ENCODE data around the gene DRD2. TPM values are rescaled to one million over a fixed set of nuclear protein-coding genes. Genes with fewer than 3 reads are reported as not detected.

Gene DRD2
- total RNA-seq, 2 donors from 2014 or later: not detected

DNA sequence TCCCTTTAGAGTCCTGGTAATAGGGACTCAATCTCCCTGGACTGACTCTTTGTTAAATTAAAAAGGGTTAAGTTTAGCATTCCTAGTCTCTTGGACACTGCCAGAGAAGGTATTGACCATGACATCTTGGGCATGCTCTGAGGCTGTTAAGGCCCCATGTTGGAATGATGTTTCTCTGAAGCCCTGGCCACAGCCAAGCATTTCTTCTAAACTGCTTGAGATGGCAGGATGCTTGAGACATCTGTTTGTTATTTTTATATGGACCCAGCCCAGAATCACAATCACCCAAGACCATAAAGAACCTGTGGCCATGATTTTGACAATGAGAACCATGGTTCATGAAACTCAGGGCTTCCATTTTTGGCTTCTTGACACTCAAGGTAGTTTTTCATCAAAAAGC, 93.1 kb downstream of the DRD2 start:
- Mint-ChIP-seq H3K27ac (no peak overlapping the region), H3K4me1 (peaks cover 3% of the 10 kb centered on the region), H3K4me3 (no peak overlapping the region), H3K27me3 (peaks cover 4% of the 10 kb centered on the region), H3K36me3 (ENCODE audit: low read depth) (peaks cover 2% of the 10 kb centered on the region)
- DNase-seq: no peak
- ATAC-seq: no peak
- H3K9me3 ChIP-seq (ENCODE audit: control insufficient read depth, low read length, poor library complexity, severe bottlenecking): no peaks in the 10 kb centered on the region

DNA sequence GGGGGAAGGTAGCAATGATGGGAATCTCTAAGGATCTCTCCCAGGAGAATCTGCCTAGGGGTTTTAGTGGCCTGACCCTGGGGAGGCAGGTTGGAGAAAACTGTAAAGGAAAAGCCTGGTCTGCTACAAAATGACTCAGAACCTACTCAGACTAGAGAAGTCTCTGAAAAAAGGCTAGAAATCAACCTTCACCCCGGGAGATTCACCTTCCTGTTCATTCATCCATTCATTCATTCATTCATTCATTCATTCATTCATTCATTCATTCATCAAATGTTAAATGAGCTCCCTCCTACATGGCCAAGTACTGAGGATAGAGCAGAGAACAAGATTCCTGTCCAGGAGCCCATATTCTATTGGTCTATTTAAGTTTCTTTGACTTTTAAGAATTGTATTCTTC, 96.5 kb downstream of the DRD2 start:
- DNase-seq: no peak
- no peaks in the 10 kb centered on the region for H3K9me3 ChIP-seq (ENCODE audit: control insufficient read depth, low read length, poor library complexity, severe bottlenecking)
- no peaks in the 10 kb centered on the region for H3K36me3 Mint-ChIP-seq (ENCODE audit: low read depth)
- no peak overlapping the region for H3K4me3 Mint-ChIP-seq
- no peak for ATAC-seq
- H3K27ac Mint-ChIP-seq: no peak overlapping the region
- no peaks in the 10 kb centered on the region for H3K4me1 Mint-ChIP-seq
- no peaks in the 10 kb centered on the region for H3K27me3 Mint-ChIP-seq

DNA sequence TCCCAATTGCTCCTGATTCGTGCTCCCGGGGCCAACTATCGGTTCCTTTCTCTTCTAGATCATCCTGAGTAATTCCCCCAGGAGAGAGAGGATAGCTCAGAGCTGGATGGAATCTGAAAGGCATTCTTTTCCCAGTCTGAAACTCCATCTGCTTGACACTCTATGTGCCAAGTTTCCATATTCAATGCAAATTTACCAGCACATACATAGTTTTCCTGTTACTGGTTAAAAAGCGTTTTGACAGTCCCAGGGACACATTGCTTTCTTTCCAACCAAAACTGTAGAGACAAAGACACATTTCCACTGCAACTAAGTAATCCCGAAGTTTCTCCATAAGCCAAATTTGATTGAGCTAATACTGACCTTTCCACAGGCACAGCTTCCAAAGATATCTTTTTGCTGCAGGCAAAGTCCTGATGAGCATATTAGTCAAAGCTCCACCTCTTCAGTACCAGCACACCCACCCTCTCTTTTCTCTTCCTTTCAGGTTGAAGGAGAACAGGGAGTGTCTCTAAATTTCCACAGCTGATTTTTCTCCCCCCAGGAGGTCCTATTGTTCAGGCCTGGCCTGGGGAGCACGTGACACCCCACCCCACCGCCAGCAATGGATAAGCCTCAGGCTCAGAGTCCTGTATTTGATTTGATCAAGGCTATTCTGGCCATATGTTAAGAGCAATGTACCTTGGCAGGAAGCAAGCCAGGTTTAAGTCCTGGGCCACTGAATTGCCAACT, 97.4 kb downstream of the DRD2 start:
- Mint-ChIP-seq H3K36me3 (ENCODE audit: low read depth) (peaks cover 3% of the 10 kb centered on the region), H3K4me1 (no peaks in the 10 kb centered on the region)

DNA sequence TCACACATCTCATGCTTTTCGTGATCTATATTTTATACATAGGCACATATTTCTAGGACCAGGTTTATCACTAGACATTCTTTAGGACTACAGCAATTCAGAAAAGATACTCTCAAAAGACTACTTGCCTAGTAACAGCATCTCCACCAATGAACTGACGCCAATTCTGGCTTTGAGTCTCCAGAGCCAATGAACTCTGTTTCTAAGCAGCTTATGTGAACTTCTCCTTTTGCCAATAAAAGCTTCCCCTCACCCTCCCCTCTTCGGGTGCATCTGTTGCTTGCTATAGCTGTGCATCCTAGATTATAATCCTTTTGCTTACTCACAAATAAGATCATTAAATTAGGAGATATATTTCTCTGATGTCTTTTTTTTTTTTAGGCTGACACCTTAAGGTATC, 99.0 kb downstream of the DRD2 start:
- DNase-seq (no peak), ATAC-seq (peak; percentile 48)
- Mint-ChIP-seq H3K27ac (no peak overlapping the region), H3K4me3 (no peak overlapping the region), H3K36me3 (ENCODE audit: low read depth) (peaks cover 10% of the 10 kb centered on the region), H3K4me1 (peaks cover 3% of the 10 kb centered on the region), H3K27me3 (no peaks in the 10 kb centered on the region)
- no peaks in the 10 kb centered on the region for H3K9me3 ChIP-seq (ENCODE audit: control insufficient read depth, low read length, poor library complexity, severe bottlenecking)

More for the DNA sequence above, 97.4 kb downstream of the DRD2 start:
- H3K27me3 Mint-ChIP-seq: no peaks in the 10 kb centered on the region
- no peak overlapping the region for H3K27ac Mint-ChIP-seq
- no peak for DNase-seq
- no peaks in the 10 kb centered on the region for H3K9me3 ChIP-seq (ENCODE audit: control insufficient read depth, low read length, poor library complexity, severe bottlenecking)
- no peak overlapping the region for H3K4me3 Mint-ChIP-seq
- ATAC-seq: no peak

DNA sequence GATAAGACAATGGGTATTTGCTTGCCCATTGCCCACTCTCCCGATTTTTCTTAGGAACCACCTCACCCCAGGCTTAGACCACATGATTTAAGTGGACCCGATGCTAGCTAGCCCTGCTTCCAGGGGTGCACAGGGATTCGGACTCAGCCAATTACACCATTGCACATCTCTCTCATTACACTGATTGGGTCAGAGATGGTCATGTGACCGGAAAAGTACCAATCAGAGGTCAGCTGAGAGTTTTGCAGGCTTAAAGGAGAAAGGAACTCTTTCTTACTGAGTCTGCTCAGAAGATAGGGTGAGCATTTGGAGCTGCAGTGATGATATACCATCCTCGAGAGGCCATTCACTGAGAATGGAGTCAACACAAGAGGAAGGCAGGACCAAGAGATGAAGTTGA, 99.8 kb downstream of the DRD2 start:
- peaks cover 3% of the 10 kb centered on the region for H3K4me1 Mint-ChIP-seq
- H3K36me3 Mint-ChIP-seq (ENCODE audit: low read depth): peaks cover 10% of the 10 kb centered on the region
- no peak for DNase-seq

DNA sequence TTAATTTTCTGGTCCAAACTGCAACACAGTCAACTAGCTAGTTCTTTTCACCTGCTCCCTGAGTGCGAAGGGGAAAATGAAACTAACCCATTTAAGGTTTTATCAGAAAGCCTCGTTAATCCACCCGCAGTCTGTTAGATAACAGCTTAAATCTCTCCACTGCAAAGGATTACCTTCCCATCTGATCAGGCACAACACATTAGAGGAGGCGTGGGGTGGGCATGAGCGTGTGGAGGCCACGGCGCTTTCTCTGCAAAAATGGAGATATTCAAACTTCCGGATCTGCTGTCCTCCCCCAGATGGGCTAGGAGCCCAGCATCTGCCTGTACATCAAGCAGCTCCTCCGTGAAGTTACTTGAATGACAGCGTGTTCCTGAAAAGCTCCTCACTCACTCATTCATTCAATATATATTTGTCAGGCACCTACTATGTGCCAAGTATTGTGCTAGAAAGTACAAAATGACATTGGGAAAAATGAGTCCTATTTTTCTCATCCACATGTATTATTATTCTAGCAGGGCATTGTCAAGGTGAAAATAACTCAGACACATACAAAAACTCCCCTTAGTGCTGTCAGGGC, 101.1 kb downstream of the DRD2 start:
- H3K36me3 Mint-ChIP-seq (ENCODE audit: low read depth): peaks cover 12% of the 10 kb centered on the region
- ATAC-seq (no peak), DNase-seq (no peak)
- no peaks in the 10 kb centered on the region for H3K9me3 ChIP-seq (ENCODE audit: control insufficient read depth, low read length, poor library complexity, severe bottlenecking)
- H3K27me3 Mint-ChIP-seq: no peaks in the 10 kb centered on the region
- H3K27ac Mint-ChIP-seq: no peak overlapping the region
- H3K4me1 Mint-ChIP-seq: peaks cover 3% of the 10 kb centered on the region
- no peak overlapping the region for H3K4me3 Mint-ChIP-seq

More for the DNA sequence above, 99.8 kb downstream of the DRD2 start:
- no peaks in the 10 kb centered on the region for H3K27me3 Mint-ChIP-seq
- H3K4me3 Mint-ChIP-seq: no peak overlapping the region
- no peak for ATAC-seq
- no peak overlapping the region for H3K27ac Mint-ChIP-seq
- H3K9me3 ChIP-seq (ENCODE audit: control insufficient read depth, low read length, poor library complexity, severe bottlenecking): no peaks in the 10 kb centered on the region

DNA sequence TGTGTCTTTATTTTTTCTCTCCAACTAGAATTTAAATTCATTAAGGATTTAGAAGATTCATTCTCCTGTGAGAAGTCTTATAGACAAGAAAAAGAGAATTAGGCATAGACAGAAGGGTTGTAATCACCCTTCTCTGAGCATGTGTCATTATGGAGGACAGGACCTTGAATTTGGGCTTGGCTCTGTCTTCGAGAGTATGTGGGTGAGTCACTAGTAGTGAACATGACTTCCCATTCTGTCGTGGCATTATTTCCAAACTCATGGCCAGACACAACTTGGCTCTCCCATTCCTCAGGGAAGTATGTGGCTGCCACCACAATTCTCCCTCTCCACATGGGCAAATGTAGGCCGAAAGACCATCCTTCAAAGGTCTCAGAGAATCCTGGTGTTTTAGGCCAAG, 101.9 kb downstream of the DRD2 start:
- Mint-ChIP-seq H3K36me3 (ENCODE audit: low read depth) (peaks cover 15% of the 10 kb centered on the region), H3K4me3 (no peak overlapping the region)

DNA sequence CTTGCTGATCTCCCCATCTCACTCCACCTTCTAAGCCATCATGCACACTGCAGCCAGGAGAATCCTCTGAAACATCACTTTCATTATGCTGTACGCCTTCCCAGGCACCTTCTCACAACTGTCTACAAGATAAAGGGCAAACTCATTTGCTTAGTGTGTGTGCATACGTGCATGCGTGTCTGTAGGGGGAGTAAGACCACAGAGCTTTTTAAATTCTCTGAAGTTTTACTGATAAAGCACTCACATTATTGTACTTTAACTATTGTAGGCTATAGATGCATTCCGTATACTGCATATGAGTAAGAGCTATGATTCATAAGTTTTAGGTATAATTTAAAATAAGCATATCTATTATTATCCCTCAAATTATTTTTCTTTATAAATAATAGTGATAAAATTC, 102.9 kb downstream of the DRD2 start:
- DNase-seq (no peak), ATAC-seq (no peak)
- no peaks in the 10 kb centered on the region for H3K27me3 Mint-ChIP-seq
- H3K9me3 ChIP-seq (ENCODE audit: control insufficient read depth, low read length, poor library complexity, severe bottlenecking): no peaks in the 10 kb centered on the region
- H3K4me1 Mint-ChIP-seq: peaks cover 5% of the 10 kb centered on the region
- H3K4me3 Mint-ChIP-seq: no peak overlapping the region
- H3K27ac Mint-ChIP-seq: no peak overlapping the region
- H3K36me3 Mint-ChIP-seq (ENCODE audit: low read depth): peaks cover 16% of the 10 kb centered on the region

More for the DNA sequence above, 101.9 kb downstream of the DRD2 start:
- Mint-ChIP-seq H3K27ac (no peak overlapping the region), H3K4me1 (peaks cover 5% of the 10 kb centered on the region), H3K27me3 (no peaks in the 10 kb centered on the region)
- ATAC-seq: no peak
- no peak for DNase-seq
- H3K9me3 ChIP-seq (ENCODE audit: control insufficient read depth, low read length, poor library complexity, severe bottlenecking): no peaks in the 10 kb centered on the region

DNA sequence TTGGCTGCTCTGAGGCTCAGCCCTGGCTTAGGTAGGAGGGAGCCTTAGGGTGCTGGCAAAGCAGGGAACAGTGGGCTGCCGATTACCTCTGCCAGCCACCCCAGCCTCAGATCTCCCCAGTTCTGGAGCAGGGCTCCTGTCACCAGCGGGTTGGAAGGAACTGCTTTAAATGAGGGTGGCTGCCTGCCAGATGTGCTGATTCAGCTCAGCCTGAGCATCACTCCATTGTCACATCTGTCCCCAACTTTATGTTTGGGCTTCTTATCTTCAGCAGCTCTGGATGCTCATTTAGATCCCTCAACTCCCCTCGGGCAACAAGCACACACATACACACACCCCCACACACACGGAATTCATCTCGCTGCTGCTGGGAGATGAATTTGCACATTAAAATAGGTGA, 104.6 kb downstream of the DRD2 start:
- H3K4me1 Mint-ChIP-seq: peaks cover 6% of the 10 kb centered on the region
- H3K4me3 Mint-ChIP-seq: no peak overlapping the region
- DNase-seq (no peak), ATAC-seq (no peak)
- peaks cover 16% of the 10 kb centered on the region for H3K36me3 Mint-ChIP-seq (ENCODE audit: low read depth)
- no peaks in the 10 kb centered on the region for H3K27me3 Mint-ChIP-seq
- no peak overlapping the region for H3K27ac Mint-ChIP-seq
- no peaks in the 10 kb centered on the region for H3K9me3 ChIP-seq (ENCODE audit: control insufficient read depth, low read length, poor library complexity, severe bottlenecking)

DNA sequence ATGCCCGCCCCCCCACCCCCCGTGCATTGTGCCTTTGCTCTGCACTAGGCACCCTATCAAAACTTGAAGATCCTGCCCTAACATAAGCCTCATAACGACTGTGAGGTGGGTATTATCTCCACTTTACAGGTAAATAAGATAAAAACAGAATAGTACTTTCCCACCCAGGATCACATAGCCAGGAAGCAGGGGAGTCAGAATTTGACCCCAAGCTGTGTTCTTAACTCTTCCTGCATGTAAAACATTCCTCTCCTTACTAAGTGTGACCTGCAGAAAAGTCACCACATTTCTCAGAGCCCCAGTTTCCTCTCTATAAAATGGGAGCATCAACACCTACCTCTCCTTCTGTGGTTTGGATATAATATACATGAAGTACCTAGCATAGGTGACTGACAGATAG, 105.8 kb downstream of the DRD2 start:
- DNase-seq (no peak), ATAC-seq (no peak)
- H3K9me3 ChIP-seq (ENCODE audit: control insufficient read depth, low read length, poor library complexity, severe bottlenecking): no peaks in the 10 kb centered on the region
- H3K36me3 Mint-ChIP-seq (ENCODE audit: low read depth): peaks cover 16% of the 10 kb centered on the region
- H3K27ac Mint-ChIP-seq: no peak overlapping the region
- H3K4me3 Mint-ChIP-seq: no peak overlapping the region
- H3K27me3 Mint-ChIP-seq: no peaks in the 10 kb centered on the region
- peaks cover 11% of the 10 kb centered on the region for H3K4me1 Mint-ChIP-seq

DNA sequence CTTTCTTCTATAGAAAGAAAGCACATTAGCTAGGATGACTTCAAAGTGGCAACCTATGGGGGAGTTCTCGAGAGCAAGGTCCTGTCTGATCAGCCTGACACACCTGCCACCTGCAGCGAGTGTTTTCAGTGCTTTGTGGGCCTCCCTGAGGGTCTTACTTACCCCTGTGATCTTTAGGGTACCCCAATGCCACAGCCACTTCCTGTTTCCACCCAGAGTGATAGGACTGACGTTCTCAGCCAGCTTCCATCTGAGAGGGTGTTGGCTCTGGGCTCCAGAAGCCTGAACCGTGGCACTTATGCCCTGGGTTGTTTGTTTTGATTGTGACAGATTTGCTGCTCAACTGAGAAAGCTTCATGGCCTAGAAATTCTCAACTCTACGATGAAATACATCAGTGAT, 109.3 kb downstream of the DRD2 start:
- ATAC-seq: no peak
- peak overlapping the region; percentile 72 for H3K27ac Mint-ChIP-seq
- H3K4me1 Mint-ChIP-seq: peaks cover 13% of the 10 kb centered on the region
- DNase-seq: no peak
- H3K9me3 ChIP-seq (ENCODE audit: control insufficient read depth, low read length, poor library complexity, severe bottlenecking): no peaks in the 10 kb centered on the region
- peaks cover 10% of the 10 kb centered on the region for H3K36me3 Mint-ChIP-seq (ENCODE audit: low read depth)
- no peaks in the 10 kb centered on the region for H3K27me3 Mint-ChIP-seq
- H3K4me3 Mint-ChIP-seq: no peak overlapping the region

DNA sequence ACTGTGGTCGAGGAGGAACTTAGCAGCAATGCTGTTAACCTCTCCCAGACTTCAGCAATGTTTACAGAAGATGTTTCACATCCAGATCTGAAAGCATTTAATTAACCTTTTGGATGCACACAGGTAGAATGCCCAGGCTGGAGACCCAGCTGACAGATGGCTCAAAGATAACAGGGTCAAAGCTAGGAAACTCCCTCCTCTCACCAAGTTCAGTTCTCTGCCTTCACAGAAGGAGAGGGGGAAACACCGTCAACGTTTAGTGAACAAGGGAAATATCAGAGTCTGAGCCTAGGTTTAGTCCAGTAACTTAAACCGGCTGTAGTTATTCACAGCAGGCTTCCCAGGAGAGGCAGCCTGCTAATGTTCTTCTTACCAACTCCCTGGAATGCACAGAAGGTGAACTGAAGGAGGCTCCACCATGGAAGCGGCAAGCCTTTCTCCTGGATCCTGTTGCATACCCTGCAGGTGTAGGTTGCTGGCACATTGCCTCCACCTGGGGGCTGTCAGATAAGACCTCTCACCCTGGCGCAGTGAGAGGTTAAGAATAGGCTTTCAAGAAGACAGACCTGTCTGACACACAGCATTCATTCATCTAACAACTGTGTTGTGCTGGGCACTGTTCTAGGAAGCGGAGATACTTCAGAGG, 111.1 kb downstream of the DRD2 start:
- H3K27me3 Mint-ChIP-seq: no peaks in the 10 kb centered on the region
- H3K4me3 Mint-ChIP-seq: no peak overlapping the region
- DNase-seq: no peak
- ATAC-seq: no peak
- peaks cover 16% of the 10 kb centered on the region for H3K4me1 Mint-ChIP-seq
- peak overlapping the region; percentile 24 for H3K27ac Mint-ChIP-seq
- H3K36me3 Mint-ChIP-seq (ENCODE audit: low read depth): peaks cover 12% of the 10 kb centered on the region
- H3K9me3 ChIP-seq (ENCODE audit: control insufficient read depth, low read length, poor library complexity, severe bottlenecking): no peaks in the 10 kb centered on the region

DNA sequence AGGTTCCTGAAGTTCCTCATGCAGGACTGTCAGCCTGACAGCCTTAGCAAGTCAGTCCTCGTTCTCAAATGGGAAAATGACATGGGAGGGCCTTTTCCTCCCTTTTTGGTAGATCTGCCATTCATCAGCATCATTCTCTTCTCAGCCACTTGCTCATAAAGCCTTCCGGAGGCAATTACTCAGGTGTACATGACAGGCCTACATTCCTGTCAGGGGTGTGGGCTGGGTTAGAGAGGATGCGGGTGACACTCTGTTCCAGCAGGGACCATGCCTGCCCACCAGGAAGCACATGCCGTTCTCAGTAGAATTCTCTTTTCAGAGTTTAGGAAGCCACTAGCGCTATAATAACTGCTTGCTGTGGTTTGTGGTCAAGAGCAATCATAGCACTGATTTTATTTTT, 111.8 kb downstream of the DRD2 start:
- H3K4me1 Mint-ChIP-seq: peaks cover 17% of the 10 kb centered on the region
- ATAC-seq (no peak), DNase-seq (no peak)
- peaks cover 14% of the 10 kb centered on the region for H3K36me3 Mint-ChIP-seq (ENCODE audit: low read depth)
- no peak overlapping the region for H3K4me3 Mint-ChIP-seq
- no peaks in the 10 kb centered on the region for H3K9me3 ChIP-seq (ENCODE audit: control insufficient read depth, low read length, poor library complexity, severe bottlenecking)
- H3K27me3 Mint-ChIP-seq: no peaks in the 10 kb centered on the region
- peak overlapping the region; percentile 24 for H3K27ac Mint-ChIP-seq

Measured in T-helper 17 cell (primary cell).